Stimulated activated CD8-positive, alpha-beta memory T cell treated with anti-CD3 and anti-CD28 coated beads, Interleukin-2, amount 100 ng/mL, for 1 hour (primary cell): ENCODE data around the gene TGM2.

ENCODE experiments used
- DNase-seq, 2 donors: peaks; one replicate each; pipeline ENCODE4 v3.0.0-alpha.2; 2020; ENCODE audit warnings: low read depth in 2 of 2

TGM2 gene

DNA sequence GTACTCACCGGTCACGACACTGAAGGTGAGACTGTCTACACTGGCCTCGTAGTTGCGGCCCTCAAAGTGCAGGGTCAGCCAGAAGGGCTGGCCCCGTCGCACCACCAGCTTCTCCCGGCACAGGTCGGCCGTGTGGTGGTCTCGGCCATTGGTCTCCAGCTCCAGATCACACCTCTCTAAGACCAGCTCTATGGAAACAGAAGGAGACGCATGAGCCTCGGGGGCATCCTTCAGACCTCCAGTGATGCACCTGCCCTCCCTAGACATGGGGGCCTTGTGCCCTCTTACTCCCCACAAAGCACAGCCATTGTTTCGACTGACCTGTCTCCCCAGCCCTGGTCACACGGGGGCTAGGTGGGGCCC, 3.7 kb downstream of the TGM2 start:
- no peak for DNase-seq

- no peak for DNase-seq
Measured at GRCh38 chr20:38159957-38160756, 4.9 kb downstream of the TGM2 start.

- DNase-seq: no peak
Measured at GRCh38 chr20:38159566-38159956, 5.5 kb downstream of the TGM2 start.

GRCh38 chr20:38158701-38159351, 6.2 kb downstream of the TGM2 start:
- DNase-seq: no peak

DNA sequence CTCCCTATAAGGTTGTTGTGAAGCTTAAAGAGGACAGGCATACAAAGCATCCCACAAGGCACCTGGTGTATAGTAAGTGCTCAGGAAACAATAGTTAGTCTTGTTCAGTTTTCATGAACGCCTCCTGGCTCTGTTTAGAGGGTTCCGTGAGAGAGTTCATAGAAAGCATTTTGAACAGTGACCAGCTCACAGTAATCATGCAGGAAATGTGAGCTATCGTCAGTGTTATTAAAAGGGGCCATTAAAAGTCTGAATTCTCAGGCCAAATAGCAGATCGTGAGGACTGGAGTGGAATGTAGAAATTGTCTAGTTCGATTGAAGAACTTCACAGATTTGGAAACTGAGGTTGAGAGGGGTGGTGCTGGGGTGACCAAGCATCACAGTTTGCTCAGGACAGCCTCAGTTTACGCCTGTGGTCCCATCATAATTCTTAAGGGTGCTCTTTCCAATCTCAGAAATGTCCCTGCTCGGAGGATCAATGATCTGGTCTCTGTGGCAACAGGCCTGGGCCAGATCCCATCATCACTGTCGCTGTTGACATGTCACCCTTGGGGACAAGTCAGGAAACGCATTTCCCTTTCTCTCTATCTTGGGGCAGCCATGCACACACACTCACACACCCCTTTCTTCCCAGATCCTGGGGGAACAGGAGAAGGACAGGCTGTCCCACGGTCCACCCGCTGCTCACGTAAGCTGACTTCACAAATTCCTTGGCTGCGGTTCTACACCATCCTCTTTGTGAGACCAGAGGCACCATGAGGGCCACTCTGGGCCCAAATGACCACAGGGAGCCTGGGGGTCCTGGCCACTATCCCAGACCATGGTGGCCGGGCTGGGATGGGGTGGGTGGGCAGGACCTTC, 7.2 kb downstream of the TGM2 start:
- no peak for DNase-seq

DNA sequence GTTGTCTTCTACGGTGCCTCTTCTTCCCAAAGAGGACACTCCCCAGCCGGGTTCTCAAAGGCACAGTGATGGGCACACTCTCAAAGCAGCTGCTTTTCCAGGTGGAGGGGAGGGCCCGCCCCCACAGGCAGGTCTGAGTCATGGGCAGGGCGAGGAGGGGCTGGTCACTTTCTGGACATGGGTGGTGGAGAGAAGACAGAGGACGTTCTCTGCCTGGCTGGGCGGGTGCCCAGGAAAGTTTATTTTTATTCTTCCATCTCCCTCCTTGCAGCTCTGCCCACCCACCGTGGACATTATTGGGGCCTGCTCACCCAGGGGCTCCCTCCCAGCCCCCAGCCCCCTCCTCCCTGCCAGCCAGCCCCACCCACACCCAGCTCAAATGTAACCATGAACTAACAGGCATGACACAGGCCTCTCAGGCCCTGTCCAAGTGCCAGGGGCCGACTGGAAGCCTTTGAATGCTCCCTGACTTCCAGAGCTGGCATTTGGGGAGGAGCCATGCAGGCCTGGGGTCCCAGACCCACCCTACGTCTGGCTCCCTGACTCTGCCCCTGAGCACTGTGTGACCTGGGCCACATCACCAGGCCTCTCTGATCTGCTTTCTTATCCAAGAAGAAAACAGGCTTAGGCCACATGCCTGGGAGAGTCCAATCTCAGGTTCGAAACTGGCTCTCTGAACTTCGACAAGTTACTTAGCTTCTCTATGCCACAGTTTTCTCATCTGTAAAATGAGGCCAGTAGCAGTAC, 8.0 kb downstream of the TGM2 start:
- no peak for DNase-seq

GRCh38 chr20:38156280-38156679, 8.8 kb downstream of the TGM2 start:
- DNase-seq: no peak

DNA sequence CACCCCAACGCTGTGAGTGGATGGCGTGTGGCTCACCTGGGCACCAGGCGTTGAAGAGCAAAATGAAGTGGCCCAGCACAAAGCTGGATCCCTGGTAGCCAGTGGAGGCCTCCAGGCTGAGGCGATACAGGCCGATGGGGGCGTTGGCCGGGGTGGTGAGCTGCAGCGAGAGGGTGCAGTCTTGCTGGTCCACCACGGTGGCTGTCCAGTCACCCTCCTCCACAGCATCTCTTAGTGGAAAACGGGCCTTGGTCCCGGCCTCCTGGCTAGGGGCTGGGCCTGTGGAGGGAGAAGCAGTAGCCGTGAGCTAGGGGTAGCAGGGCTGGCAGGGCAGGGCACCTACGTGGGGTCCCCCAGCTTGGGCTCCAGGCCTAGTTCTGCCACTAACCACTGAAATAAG, 9.3 kb downstream of the TGM2 start:
- no peak for DNase-seq

GRCh38 chr20:38153401-38153800, 11.7 kb downstream of the TGM2 start:
- no peak for DNase-seq

GRCh38 chr20:38152621-38153221, 12.3 kb downstream of the TGM2 start:
- no peak for DNase-seq

- DNase-seq: no peak
Measured at GRCh38 chr20:38152175-38152620, 12.9 kb downstream of the TGM2 start.

GRCh38 chr20:38151455-38151854, 13.6 kb downstream of the TGM2 start:
- no peak for DNase-seq

GRCh38 chr20:38150335-38151170, 14.5 kb downstream of the TGM2 start:
- no peak for DNase-seq

- no peak for DNase-seq
Measured at GRCh38 chr20:38148328-38149102, 16.6 kb downstream of the TGM2 start.

GRCh38 chr20:38147751-38148150, 17.3 kb downstream of the TGM2 start:
- no peak for DNase-seq

GRCh38 chr20:38147163-38147562, 17.9 kb downstream of the TGM2 start:
- DNase-seq: no peak

DNA sequence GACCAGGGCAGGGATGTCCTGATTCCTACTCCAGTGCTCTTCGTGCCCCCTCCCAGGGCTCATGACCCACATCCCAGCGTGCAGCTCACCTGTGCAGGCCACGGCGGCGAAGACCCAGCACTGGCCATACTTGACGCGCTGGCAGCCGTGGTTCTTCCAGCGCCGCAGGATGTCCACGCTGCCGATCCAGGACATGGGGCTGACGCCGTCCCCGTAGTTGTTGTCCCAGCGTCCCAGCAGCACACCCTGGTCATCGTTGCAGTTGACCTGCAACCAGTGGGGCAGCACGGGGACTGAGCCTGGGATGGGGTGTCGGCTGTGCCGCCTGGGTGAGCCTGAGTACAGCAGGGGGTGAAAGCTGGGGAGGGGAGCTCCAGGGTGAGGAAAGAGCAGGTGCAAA, 18.4 kb downstream of the TGM2 start:
- no peak for DNase-seq

- DNase-seq: no peak
Measured at GRCh38 chr20:38146156-38146555, 18.9 kb downstream of the TGM2 start.

GRCh38 chr20:38145729-38146075, 19.4 kb downstream of the TGM2 start:
- DNase-seq: no peak
